ENCODE results near the gene ADCY4.
"Not testable (repeated sequence)": the region's sequence is repeated elsewhere in the genome, so short reads cannot be mapped to it uniquely, and the experiment has no call there.

Gene ADCY4

DNA sequence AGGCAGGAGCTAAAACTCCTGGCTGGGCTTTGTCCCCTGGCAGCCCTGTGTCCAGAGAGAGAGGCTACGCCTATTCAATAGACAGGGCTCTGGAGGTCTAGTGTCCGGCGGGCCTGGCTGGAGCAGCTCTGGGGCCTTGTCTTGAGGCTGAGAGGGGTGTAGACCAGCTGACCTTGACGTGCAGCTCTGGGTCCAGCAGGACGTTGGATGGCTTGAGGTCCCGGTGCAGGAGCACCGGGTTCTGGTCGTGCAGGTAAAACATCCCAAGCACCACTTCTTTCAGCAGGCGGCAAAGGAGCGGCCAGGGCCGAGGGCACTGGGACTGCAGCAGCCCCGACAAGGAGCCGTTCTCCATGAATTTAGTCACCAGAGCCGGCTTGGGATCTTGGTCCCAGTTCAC lies 4.0 kb upstream of the ADCY4 start:
- DNase-seq (ENCODE audit: low read depth) = no peak

DNA sequence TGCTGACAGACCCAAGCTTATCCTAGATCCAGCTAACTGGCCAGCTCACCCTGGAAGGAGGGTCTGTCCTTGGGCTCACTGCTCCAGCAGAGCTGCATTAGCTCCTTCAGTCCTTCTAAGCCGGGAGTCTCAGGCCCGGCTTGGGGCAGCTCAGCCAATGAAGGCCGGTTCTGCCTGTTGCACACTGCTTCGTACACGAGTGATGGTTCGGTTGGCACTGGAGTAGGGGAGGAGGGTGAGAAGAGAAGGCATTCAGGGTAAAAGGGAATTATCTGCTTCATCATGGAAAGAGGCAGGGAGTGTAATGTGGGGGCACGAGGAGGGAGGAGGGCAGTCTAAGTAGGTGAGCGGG lies 2.9 kb upstream of the ADCY4 start:
- no peak for DNase-seq (ENCODE audit: low read depth)

DNA sequence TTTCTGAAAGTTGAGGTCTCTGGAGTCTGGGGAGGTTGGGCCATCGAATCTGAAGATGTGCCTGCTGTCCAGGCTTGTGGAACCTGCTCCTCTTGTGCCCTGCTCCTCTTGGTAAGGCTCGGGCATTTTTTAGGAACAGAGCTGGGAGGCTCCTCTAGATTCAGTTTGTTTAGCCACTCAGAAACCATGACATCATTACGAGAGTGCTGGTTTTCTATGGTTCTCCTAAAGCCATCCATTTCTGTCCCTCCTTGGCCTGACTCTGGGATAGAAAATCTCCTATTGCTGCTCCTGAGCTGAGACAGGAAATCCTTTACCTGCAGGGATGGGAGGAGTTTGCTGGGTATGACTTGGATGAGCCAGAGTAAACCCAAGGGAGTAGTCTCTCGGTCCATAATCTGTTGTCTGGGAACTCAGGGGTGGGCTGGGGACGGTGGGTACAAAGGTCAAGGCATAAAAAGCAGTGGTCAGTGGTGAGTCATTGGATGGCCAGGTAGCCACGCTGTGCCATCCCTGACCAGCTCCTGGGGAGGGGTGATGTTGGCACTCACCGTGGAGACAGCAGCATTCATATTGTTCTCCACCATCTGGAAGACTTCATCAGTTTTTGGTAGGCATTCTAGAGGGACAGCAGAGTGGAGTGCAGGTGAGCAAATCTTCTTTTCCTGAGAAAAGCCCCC lies 2.4 kb upstream of the ADCY4 start:
- DNase-seq (ENCODE audit: low read depth) = no peak

DNA sequence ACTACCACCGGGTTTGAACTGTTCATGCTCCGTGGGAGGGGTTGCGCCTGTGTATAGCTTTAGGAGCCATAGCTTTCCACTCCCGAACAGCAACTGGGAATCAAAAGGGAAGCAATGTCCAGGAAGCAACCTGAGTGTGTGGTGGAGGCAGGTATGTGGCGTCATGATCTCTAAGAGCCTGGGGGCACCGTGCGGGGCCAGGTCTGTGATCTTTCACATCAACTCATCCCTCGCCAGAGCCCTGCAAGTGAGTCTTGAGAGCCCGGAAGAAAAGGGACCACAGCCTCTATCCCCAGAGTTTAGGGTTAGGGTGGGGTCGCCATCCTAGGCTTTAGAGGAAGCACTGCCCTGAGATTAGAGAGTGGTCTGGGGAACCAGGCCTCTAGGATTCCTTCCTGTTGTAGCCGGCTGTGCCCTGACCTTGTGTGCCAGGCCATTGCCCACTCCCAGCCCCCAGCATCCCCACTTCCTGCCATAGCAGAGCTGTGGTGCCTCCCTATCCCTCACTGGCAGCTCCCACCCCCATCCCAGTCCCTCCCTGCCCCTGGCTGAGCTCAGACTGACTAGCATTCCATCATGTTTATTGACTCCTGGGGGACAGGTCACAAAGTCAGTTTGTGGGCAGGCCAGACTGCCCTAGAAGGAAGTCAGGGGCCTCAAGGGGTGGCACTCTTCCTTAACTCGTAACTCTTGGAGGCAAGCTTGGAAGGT lies 745 bp upstream of the ADCY4 start:
- no peak for DNase-seq (ENCODE audit: low read depth)

DNA sequence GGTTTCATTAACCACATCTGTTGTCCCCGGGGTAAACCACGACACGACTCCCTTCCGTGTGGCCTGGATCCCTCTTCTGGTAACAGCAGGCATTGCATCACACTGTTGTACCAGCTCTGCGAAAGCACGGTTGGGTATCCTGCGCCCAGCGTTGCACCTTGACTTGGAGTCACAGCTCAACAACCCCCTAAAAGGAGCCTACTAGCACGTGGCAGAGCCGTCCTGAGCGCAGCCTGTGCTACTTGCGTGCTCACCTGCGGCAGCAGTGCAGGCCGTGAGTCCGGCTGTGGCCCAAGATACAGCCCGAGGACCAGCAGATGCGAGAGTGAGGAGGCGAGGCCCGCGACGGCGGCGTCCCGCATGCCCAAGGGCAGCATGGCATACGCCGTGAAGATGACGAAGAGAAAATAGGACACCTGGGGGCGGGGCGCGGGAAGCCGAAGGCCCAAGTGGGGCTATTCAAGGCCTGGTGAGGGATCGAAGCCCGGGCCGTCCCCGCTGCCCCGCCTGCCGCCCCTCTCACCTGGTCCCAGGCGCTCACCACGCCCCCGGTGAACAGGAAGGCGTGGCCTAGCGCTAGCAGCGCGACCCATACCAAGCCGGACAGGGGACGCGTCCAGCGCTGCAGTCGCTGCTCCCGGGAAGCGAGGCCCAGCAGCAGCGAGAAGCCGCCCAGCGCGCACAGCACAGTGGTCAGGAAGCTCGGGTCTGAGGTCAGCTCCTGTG lies 2.4 kb downstream of the ADCY4 start:
- DNase-seq (ENCODE audit: low read depth) = peak; percentile 63

DNA sequence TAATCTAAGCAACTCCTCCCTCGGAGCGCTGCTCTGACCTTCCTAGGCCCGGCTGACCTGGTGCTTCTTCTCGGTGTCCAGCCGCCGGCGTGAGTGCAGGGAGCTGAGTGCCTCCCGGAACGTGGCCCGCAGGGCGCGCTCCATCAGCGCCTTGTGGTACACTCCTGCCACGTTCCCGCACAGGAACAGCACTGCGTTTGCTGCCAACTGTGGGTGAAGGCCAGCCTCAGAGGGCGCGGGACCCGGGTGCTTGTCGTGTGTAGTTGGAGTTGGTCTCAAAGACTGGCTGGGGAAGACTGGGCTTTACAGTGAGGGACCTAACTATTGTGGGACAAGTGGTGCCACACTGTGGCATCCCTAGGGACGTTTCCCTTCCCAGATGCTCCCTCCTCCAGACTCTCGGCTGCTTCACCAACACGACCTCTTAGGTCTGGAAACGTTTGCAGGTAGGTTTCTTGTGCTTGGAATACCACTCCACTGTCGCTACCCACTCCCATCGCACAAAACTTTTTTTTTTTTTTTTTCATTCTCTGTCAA lies 3.1 kb downstream of the ADCY4 start:
- no peak for DNase-seq (ENCODE audit: low read depth)

DNA sequence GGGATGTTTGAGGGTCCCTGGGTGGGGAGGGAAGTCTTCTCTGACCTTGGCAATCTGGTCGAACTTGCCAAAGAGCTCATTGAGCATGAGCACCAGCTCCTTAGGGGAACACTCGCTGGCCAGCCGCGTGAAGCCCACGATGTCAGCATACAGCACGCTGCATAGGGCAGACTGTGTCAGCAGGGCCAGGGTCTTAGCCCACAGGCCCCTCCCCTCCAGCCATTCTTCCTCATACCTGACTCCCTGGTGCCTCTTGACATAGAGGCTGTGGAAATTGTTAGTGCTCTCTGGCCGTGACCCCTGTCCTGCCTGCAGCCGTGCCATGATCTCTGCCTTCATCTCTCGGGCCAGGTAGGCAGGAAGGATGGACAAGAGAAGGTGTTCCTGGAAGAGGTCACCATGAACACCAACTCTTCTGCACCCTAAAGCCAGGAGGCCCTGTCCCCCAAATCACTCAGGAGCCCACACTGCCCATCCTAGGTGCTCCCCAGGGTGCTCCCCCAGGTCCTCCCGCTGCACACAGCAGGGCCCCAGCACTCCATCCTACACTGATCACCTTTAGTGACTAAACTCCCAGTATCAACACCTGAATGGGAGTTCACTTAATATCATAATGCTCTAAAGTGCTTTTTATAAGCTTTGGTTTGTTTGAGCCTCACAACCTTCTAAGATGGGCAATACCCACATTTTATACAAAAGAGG lies 3.7 kb downstream of the ADCY4 start:
- DNase-seq (ENCODE audit: low read depth) = no peak

DNA sequence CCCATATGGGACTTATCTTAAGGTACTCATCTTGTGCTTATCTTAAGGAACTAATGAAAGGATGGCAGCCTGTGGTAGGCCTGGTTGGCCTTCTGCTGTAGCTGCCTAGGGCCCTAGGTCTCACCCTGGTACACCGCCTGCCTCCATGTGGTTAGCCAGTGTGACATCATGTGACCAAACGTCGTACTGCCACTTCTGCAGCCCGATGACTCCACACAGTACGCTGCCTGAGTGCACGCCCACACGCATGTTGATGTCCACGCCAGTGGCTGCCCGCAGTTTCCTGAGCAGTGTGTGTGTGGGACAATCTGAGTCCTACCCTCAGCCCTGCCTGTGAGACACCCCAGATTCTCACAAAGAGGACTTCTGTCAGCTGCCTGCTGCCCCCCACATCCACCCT lies 5.1 kb downstream of the ADCY4 start:
- peak; percentile 62 for DNase-seq (ENCODE audit: low read depth)

DNA sequence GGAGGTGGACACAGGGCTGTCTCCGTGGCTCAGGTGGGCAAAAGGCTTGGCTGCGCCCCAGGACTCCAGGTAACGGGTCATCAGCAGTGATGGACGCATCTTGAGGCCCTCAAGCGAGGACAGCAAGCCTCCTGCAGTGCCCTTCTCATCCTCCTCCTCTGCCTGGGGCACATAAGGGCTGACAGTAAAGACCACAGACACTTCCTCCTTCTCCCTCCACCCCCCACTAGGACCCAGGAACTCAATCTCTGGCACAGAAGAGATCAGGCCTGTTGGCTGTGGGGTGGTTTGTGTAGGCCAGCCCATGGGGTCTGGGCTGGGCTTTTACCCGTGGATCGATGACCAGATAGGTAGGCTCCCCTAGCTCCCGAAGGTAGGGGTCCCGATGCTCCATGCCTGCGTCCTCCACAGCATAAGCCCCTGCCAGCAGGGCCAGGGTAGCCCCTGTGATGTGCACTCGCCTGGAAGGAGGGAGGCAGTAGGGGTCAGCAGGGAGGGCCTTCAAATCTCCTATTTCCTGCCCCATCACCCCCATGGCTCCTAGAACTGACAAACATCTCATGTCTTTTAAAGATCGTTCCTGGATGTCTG lies 5.7 kb downstream of the ADCY4 start:
- no peak for DNase-seq (ENCODE audit: low read depth)

DNA sequence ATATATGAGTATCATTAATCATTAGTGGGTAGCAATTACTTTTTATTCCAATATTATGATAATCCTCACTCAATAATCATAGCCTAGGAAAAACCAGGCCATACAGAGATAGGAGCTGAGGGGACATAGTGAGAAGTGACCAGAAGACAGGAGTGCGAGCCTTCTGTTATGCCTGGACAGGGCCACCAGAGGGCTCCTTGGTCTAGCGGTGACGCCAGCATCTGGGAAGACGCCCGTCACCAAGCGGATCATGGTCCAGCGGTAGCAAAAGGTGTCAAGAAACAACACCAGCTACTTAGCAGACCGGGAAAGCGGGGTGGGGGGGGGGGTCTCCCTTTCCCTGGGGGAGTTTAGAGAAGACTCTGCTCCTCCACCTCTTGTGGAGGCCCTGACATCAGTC lies 7.0 kb downstream of the ADCY4 start:
- DNase-seq (ENCODE audit: low read depth) = not testable (repeated sequence)

DNA sequence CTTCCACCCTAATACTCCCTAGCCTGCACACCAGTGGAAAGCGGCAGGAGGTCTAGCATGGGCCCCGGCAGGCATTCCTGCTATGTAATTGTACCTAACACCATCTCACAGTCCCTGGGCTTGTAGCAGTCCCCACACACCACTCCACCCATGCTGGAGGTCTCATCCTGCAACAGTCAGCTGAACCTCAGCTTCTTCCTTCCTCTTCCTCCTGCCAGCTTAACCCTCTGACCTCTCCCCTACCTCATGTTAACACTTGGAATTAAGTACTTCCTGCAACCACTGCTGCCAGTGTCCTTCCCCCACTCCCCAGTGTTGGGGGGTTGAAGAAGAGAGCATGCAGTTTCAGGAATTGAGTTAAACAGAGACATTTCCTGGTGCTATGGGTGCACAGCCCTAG lies 7.6 kb downstream of the ADCY4 start:
- DNase-seq (ENCODE audit: low read depth) = no peak

DNA sequence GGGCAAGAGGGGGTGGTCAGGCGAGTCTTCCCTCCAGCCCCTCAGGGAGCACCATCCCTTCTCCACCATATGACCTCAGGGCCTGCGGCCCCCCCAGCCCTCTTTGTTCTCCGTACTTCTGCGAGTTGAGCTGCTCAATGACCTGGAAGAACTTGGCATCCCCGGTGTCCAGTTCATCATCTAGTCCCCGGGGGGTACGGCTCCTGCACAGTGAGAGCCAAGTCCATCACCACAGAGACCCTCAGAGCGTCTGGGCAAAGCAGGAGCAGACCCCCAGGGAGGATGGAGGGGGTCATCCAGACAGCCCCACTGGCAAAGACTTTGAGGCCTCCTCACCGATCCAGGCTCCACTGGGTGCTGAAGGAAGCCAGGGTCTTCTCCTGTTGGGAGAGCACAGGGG lies 8.9 kb downstream of the ADCY4 start:
- DNase-seq (ENCODE audit: low read depth) = no peak

DNA sequence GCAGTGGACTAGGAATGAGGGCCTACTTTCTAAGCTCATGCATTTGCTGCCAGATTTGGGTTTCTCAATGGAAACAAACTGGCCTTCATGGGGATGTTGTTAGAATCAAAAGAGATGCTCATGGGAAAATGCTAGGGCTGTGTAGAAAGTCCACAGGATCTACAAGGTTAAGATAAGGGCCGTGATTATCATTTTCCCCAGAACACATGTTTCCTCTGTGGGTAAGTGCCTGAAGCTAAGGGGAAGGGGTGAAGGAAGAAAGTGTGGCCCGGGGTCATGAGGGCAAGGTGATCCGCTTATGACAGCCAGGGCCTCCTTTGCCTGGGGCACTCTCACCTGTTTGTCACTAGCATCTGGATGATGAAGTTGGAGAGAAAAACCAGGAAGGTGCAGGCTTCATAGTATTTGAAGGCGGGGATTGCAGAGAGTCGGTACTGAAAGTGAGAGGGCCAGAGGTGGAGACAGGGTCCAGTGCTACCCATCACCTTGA lies 9.8 kb downstream of the ADCY4 start:
- no peak for DNase-seq (ENCODE audit: low read depth)

DNA sequence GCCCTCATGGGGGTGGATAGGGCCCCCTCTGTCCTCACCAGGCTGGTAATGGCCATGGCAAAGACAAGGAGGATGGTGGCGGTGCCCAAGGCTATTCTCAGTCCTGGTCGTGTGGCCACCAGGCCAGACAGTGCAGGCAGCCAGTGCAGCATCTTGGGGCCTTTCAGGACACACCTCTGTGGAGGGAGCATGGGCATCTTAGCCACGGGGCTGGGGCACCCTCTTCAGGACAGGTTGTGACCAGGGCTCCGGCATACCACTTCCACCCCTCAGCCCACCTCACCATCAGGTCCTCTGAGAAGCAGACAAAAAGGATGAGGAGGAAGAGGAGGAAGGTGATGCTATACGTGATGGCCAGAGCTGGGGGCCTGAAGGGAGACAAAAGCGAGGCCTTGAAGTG lies 10.8 kb downstream of the ADCY4 start:
- no peak for DNase-seq (ENCODE audit: low read depth)

DNA sequence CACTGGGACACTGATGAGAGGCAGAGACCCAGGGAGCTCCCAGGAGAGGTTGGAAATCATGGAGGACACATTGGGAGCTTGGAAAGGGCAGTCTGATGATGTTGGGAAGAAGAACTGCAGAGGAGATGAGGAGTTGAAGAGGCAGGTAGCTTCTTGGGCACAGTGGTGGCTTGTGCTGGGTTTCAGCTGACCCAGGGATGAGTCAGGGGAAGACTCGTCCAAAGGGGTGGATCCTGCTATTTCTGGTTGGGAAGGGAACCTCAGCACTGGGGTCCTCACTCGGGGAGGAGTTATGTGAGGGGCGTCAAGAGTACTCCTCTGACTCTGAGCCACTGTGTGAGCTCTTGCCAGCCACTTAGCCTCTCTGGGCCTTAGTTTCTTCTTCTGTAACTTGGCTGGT lies 11.5 kb downstream of the ADCY4 start:
- DNase-seq (ENCODE audit: low read depth) = no peak

DNA sequence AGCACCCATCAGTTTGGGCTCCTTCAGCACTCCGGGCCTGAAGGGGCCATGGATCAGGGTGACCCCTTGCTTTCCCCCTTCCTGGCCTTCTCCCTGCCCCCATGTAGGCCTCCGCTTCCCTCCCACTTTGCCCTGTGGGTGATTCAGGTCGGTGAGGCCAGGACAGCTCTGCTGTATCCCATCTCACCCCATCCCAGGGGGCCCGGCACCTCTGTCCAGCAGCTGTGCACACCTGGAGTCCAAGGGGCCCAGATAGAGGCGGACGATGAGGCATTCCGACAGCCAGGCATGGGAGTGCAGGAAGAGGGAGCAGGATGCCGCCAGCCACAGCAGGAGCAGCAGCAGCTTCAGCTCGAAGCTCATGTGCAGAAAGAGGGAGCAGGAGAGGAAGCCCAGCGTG lies 12.2 kb downstream of the ADCY4 start:
- DNase-seq (ENCODE audit: low read depth) = no peak

DNA sequence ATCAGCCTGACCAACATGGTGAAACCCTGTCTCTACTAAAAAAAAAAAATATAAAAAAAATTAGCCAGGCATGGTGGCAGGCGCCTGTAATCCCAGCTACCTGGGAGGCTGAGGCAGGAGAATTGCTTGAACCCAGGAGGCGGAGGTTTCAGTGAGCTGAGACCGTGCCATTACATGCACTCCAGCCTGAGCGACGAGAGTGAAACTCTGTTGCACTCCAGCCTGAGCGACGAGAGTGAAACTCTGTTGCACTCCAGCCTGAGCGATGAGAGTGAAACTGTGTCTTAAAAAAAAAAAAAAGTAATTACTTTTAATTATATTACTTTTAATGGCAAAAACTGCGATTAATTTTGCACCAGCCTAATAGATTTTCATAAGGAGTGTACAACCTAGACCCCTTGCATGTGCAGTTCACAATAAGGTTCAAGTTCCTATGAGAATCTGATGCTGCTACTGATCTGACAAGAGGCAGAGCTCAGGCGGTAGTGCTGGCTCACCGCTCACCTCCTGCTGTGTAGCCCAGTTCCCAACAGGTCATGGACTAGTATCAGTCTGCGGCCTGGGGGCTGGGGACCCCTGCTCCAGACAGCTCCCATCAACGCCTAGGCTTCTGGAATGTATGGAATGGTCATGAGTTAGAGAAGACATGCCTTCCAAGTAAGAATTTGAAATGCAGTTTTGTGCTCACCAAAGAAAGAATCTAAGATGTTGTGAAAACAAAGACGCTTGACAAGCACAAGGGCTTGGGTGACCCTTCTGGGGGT lies 13.5 kb downstream of the ADCY4 start:
- DNase-seq (ENCODE audit: low read depth) = no peak

DNA sequence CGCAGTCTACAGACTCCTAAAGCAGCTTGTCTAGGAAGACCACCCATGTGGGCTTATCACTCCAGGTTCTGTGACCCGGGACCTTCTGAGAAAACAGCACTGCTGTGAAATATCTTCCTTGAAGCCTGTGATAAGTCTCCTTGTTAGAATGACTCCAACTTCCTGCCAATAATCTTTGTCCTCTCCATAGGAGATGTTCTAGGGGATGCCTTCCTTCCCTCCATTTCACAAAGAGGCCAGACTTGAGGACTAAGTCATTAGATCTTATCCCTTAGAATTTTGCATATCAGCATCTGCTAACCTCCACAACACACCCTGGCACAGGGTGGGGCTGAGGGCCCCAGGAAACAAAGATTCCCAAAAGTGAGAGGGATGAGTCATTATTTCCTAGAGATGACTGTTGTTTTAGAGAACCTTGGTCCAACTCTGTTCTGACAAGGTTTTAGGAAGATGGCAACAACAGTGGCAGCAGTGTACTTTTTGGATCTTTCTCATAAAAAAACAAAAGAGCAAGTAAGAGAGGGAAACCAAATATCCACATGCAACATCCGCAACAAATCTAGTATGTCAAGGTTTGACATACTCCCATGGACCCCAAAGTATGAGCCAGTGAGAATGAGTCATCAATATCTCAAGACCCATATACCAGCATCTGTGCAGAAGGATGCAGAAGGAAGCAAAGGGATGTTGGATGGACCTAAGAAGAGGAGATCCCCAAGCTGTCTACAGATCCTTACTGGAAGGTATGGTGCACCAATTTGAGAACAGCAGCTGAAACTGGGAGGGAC lies 17.5 kb downstream of the ADCY4 start:
- DNase-seq (ENCODE audit: low read depth) = no peak

DNA sequence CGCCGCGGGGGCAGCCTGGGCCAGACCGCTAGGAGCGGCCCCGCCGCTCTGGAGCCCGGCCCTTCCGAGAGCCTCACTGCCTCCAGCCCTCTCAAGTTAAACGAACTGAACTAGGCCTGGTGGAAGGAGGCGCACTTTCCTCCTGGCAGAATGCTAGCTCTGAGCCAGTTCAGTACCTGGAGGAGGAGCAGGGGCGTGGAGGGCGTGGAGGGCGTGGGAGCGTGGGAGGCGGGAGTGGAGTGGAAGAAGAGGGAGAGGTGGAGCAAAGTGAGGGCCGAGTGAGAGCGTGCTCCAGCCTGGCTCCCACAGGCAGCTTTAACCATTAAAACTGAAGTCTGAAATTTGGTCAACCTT lies 18.3 kb downstream of the ADCY4 start:
- no peak for DNase-seq (ENCODE audit: low read depth)

DNA sequence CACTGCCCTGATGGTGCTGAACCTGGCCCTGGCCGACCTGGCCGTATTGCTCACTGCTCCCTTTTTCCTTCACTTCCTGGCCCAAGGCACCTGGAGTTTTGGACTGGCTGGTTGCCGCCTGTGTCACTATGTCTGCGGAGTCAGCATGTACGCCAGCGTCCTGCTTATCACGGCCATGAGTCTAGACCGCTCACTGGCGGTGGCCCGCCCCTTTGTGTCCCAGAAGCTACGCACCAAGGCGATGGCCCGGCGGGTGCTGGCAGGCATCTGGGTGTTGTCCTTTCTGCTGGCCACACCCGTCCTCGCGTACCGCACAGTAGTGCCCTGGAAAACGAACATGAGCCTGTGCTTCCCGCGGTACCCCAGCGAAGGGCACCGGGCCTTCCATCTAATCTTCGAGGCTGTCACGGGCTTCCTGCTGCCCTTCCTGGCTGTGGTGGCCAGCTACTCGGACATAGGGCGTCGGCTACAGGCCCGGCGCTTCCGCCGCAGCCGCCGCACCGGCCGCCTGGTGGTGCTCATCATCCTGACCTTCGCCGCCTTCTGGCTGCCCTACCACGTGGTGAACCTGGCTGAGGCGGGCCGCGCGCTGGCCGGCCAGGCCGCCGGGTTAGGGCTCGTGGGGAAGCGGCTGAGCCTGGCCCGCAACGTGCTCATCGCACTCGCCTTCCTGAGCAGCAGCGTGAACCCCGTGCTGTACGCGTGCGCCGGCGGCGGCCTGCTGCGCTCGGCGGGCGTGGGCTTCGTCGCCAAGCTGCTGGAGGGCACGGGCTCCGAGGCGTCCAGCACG lies 18.9 kb downstream of the ADCY4 start:
- no peak for DNase-seq (ENCODE audit: low read depth)

Measured in stimulated activated CD8-positive, alpha-beta memory T cell treated with anti-CD3 and anti-CD28 coated beads, Interleukin-12 subunit alpha, Interleukin-12 subunit beta, amount 100 ng/mL, for 4 hours (primary cell).